Neural cell (in vitro differentiated cells): ENCODE measurements around the gene ANGPTL7. TPM values are rescaled to one million over a fixed set of nuclear protein-coding genes. Genes with fewer than 3 reads are reported as not detected.
"Not testable (repeated sequence)": the region's sequence is repeated elsewhere in the genome, so short reads cannot be mapped to it uniquely, and the experiment has no call there.

Experiments used
- H2AFZ ChIP-seq: fragments of 200-600, 300-800 bp; sonication (generic), shearing (Covaris generic); 2 replicates; pipeline ENCODE4 v1.6.0; 2014; ENCODE audit warnings: low read depth, mild to moderate bottlenecking, antibody characterized with exemption, low read length, moderate library complexity
- H3F3A ChIP-seq: fragments of 200-600 bp; shearing (Covaris generic); 2 replicates; pipeline ENCODE4 v1.6.1; 2016; ENCODE audit warnings: mild to moderate bottlenecking, moderate library complexity, mixed read lengths, antibody characterized with exemption, low read length; ENCODE audit not compliant: insufficient read depth, poor library complexity, severe bottlenecking
- H3K27ac ChIP-seq: fragments of 200-600, 300-800 bp; sonication (generic), shearing (Covaris generic); 2 replicates; pipeline ENCODE4 v1.5.1; 2014; ENCODE audit warnings: mild to moderate bottlenecking, low read length, moderate library complexity
- H3K27me3 ChIP-seq: fragments of 300-800, 200-600 bp; sonication (generic), shearing (Covaris generic); 2 replicates; pipeline ENCODE4 v1.6.0; 2014; ENCODE audit warnings: mild to moderate bottlenecking, low read depth, low read length, moderate library complexity; ENCODE audit not compliant: insufficient read depth
- H3K36me3 ChIP-seq: fragments of 300-800, 200-600 bp; sonication (generic), shearing (Covaris generic); 2 replicates; pipeline ENCODE4 v1.5.1; 2014; ENCODE audit warnings: mild to moderate bottlenecking, antibody characterized with exemption, low read length, moderate library complexity; ENCODE audit not compliant: insufficient read depth
- H3K4me2 ChIP-seq: fragments of 300-800, 200-600 bp; sonication (generic), shearing (Covaris generic); 2 replicates; pipeline ENCODE4 v1.6.0; 2014; ENCODE audit warnings: mild to moderate bottlenecking, low read length
- H3K4me3 ChIP-seq: fragments of 300-800, 200-600 bp; sonication (generic), shearing (Covaris generic); 2 replicates; pipeline ENCODE4 v1.5.1; 2014; ENCODE audit warnings: mild to moderate bottlenecking, low read length, moderate library complexity
- H3K79me2 ChIP-seq: fragments of 200-600 bp; shearing (Covaris generic); replicated peaks from 2 replicates; pipeline ENCODE4 v1.6.0; 2014; ENCODE audit warnings: mild to moderate bottlenecking, low read length, moderate library complexity; ENCODE audit not compliant: insufficient read depth
- H3K9ac ChIP-seq: fragments of 300-800, 200-600 bp; sonication (generic), shearing (Covaris generic); 2 replicates; pipeline ENCODE4 v1.6.1; 2016; ENCODE audit warnings: mild to moderate bottlenecking, low read length, mixed read lengths
- H3K9me2 ChIP-seq: fragments of 200-600 bp; shearing (Covaris generic); 2 replicates; pipeline ENCODE4 v1.6.1; 2016; ENCODE audit warnings: mild to moderate bottlenecking, low read length, mixed read lengths; ENCODE audit not compliant: insufficient read depth
- H3K9me3 ChIP-seq: fragments of 200-600, 300-800 bp; sonication (generic), shearing (Covaris generic); 2 replicates; pipeline ENCODE4 v1.6.1; 2016; ENCODE audit warnings: mild to moderate bottlenecking, mixed run types, low read length, moderate library complexity, mixed read lengths
- H4K20me1 ChIP-seq: fragments of 200-600 bp; shearing (Covaris generic); 2 replicates; pipeline ENCODE4 v1.6.1; 2016; ENCODE audit warnings: mild to moderate bottlenecking, mixed run types; ENCODE audit not compliant: insufficient read depth
- EP300 ChIP-seq: fragments of 450-650 bp; conservative IDR thresholded peaks from 2 replicates; pipeline ENCODE4 v1.6.1; 2014; ENCODE audit warnings: antibody characterized with exemption, mild to moderate bottlenecking, moderate library complexity; ENCODE audit not compliant: poor library complexity, severe bottlenecking
- EZH2 ChIP-seq: fragments of 200-600, 300-800 bp; shearing (Covaris generic), sonication (generic); IDR thresholded peaks from 2 replicates; pipeline ENCODE4 v1.6.1; 2014; ENCODE audit warnings: antibody characterized with exemption, low read length, borderline replicate concordance, mild to moderate bottlenecking; ENCODE audit not compliant: insufficient read depth, poor library complexity, severe bottlenecking
- MXI1 ChIP-seq: fragments of 450-650 bp; conservative IDR thresholded peaks from 2 replicates; pipeline ENCODE4 v1.6.1; 2014; ENCODE audit warnings: antibody characterized with exemption, mild to moderate bottlenecking; ENCODE audit not compliant: poor library complexity, severe bottlenecking
- POLR2AphosphoS5 ChIP-seq: IDR thresholded peaks from 2 replicates; pipeline ENCODE4 v1.6.1; 2012
- RAD21 ChIP-seq: fragments of 450-650 bp; conservative IDR thresholded peaks from 2 replicates; pipeline ENCODE4 v1.6.1; 2014; ENCODE audit warnings: antibody characterized with exemption, mild to moderate bottlenecking, moderate library complexity
- SMC3 ChIP-seq: fragments of 450-650 bp; conservative IDR thresholded peaks from 2 replicates; pipeline ENCODE4 v1.6.1; 2014; ENCODE audit warnings: antibody characterized with exemption, mild to moderate bottlenecking, moderate library complexity; ENCODE audit not compliant: poor library complexity
- TAF1 ChIP-seq: IDR thresholded peaks from 2 replicates; pipeline ENCODE4 v1.6.1; 2012; ENCODE audit warnings: low read depth
- polyA plus RNA-seq: library from polyadenylated mRNA; depleted of rRNA; stranded (reverse); fragments of >200 nt; gene quantifications from 2 replicates; pipeline ENCODE4 v1.2.3, GENCODE V29; 2014
- TF ChIP-seq, protein P1 (sequence below): fragments of 450-650 bp; IDR thresholded peaks from 2 replicates; pipeline ENCODE4 v1.5.1; 2014; ENCODE audit warnings: antibody characterized with exemption, mild to moderate bottlenecking, moderate library complexity; ENCODE audit not compliant: poor library complexity, severe bottlenecking
- TF ChIP-seq, protein P2 (sequence below): IDR thresholded peaks from 2 replicates; pipeline ENCODE4 v1.6.1; 2012; ENCODE audit warnings: borderline replicate concordance

ANGPTL7 gene
- polyA plus RNA-seq, 1 donor from 2014 or later, result not detected

DNA sequence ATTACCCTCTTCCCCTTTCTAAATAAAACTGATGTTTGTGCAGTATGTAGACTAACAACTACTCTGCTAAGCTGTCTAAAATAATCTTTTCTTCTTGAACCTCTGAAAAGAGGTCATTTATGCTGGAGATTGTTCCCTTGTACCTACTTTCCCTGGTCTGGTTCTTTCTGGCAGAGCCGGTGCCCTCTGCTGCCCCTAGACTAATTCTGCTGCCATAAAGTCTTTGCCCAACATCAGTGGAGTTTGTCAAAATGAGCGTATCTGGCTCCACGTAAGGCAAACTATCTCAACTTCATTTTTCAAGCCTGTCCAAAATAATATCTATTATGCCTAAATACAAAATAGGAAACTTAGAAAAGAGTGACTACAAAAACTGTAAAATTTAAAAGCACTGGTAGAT is 30.9 kb upstream of the ANGPTL7 start:
- no peak overlapping the region for H3K27ac ChIP-seq
- no peak overlapping the region for H3K4me2 ChIP-seq
- no peaks in the 10 kb centered on the region for H3K9me2 ChIP-seq
- no peaks in the 10 kb centered on the region for H3K36me3 ChIP-seq
- no peaks in the 10 kb centered on the region for H4K20me1 ChIP-seq
- H3K4me3 ChIP-seq, result no peak overlapping the region
- no peaks in the 10 kb centered on the region for H3K27me3 ChIP-seq
- no peaks in the 10 kb centered on the region for H3K9me3 ChIP-seq
- no peak overlapping the region for H2AFZ ChIP-seq
- H3K9ac ChIP-seq, result no peak overlapping the region
- H3K79me2 ChIP-seq, result no peaks in the 10 kb centered on the region
- H3F3A ChIP-seq, result no peaks in the 10 kb centered on the region
- TF ChIP-seq SMC3 (no peak), TAF1 (no peak), EP300 (no peak), MXI1 (no peak), RAD21 (no peak), POLR2AphosphoS5 (no peak), EZH2 (no peak)
- TF ChIP-seq, protein P1, sequence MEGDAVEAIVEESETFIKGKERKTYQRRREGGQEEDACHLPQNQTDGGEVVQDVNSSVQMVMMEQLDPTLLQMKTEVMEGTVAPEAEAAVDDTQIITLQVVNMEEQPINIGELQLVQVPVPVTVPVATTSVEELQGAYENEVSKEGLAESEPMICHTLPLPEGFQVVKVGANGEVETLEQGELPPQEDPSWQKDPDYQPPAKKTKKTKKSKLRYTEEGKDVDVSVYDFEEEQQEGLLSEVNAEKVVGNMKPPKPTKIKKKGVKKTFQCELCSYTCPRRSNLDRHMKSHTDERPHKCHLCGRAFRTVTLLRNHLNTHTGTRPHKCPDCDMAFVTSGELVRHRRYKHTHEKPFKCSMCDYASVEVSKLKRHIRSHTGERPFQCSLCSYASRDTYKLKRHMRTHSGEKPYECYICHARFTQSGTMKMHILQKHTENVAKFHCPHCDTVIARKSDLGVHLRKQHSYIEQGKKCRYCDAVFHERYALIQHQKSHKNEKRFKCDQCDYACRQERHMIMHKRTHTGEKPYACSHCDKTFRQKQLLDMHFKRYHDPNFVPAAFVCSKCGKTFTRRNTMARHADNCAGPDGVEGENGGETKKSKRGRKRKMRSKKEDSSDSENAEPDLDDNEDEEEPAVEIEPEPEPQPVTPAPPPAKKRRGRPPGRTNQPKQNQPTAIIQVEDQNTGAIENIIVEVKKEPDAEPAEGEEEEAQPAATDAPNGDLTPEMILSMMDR, result no peak
- TF ChIP-seq, protein P2, sequence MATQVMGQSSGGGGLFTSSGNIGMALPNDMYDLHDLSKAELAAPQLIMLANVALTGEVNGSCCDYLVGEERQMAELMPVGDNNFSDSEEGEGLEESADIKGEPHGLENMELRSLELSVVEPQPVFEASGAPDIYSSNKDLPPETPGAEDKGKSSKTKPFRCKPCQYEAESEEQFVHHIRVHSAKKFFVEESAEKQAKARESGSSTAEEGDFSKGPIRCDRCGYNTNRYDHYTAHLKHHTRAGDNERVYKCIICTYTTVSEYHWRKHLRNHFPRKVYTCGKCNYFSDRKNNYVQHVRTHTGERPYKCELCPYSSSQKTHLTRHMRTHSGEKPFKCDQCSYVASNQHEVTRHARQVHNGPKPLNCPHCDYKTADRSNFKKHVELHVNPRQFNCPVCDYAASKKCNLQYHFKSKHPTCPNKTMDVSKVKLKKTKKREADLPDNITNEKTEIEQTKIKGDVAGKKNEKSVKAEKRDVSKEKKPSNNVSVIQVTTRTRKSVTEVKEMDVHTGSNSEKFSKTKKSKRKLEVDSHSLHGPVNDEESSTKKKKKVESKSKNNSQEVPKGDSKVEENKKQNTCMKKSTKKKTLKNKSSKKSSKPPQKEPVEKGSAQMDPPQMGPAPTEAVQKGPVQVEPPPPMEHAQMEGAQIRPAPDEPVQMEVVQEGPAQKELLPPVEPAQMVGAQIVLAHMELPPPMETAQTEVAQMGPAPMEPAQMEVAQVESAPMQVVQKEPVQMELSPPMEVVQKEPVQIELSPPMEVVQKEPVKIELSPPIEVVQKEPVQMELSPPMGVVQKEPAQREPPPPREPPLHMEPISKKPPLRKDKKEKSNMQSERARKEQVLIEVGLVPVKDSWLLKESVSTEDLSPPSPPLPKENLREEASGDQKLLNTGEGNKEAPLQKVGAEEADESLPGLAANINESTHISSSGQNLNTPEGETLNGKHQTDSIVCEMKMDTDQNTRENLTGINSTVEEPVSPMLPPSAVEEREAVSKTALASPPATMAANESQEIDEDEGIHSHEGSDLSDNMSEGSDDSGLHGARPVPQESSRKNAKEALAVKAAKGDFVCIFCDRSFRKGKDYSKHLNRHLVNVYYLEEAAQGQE, result no peak

DNA sequence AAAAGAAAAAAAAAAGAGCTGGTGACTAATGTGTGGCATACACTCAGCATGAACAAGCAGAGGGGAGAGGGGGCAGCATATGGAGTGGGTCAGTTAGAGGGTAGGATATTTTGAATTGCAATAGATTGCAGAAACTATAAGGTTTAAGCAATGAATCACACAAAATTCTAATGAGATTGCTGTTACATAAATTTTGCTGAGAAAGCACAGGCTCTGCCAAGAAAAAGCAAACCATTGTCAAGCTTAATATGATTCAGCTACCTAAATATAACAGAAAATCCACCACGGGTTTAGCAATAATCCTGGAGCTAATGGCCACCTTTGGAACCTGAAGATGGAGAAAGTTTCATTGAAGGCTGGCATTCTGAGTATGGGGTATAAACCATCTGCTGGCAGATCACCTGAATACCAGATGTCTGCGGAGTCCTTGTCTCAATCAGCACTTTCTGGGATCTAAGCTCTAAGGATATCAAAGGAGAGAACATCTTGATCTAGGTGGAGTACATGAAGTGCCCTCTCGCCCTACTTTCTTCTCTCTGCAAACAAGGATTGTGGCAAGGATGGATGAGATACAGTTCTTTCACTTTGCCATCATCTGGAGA is 30.3 kb upstream of the ANGPTL7 start:
- Histone ChIP-seq H3K27ac (no peak overlapping the region), H3K79me2 (no peaks in the 10 kb centered on the region), H3K36me3 (no peaks in the 10 kb centered on the region), H3K9me2 (no peaks in the 10 kb centered on the region), H3K9ac (no peak overlapping the region), H3K4me3 (no peak overlapping the region), H2AFZ (no peak overlapping the region), H3F3A (no peaks in the 10 kb centered on the region), H3K9me3 (no peaks in the 10 kb centered on the region), H3K27me3 (no peaks in the 10 kb centered on the region), H3K4me2 (no peak overlapping the region), H4K20me1 (no peaks in the 10 kb centered on the region)
- TF ChIP-seq SMC3 (no peak), EZH2 (no peak), RAD21 (no peak), TAF1 (no peak), POLR2AphosphoS5 (no peak), EP300 (no peak), MXI1 (no peak)
- TF ChIP-seq, protein P2, result no peak
- TF ChIP-seq, protein P1, result no peak

DNA sequence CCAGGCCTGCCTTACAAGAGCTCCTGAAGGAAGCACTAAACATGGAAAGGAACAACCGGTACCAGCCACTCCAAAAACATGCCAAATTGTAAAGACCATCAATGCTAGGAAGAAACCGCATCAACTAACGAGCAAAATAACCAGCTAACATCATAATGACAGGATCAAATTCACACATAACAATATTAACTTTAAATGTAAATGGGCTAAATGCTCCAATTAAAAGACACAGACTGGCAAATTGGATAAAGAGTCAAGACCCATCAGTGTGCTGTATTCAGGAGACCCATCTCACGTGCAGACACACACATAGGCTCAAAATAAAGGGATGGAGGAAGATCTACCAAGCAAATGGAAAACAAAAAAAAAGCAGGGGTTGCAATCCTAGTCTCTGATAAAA is 26.4 kb upstream of the ANGPTL7 start:
- not testable (repeated sequence) for H3K9me2 ChIP-seq, H3K9ac ChIP-seq, H3F3A ChIP-seq, H3K27ac ChIP-seq, H3K27me3 ChIP-seq, H3K79me2 ChIP-seq, H2AFZ ChIP-seq, H3K4me2 ChIP-seq, H3K4me3 ChIP-seq, H3K9me3 ChIP-seq, H4K20me1 ChIP-seq, H3K36me3 ChIP-seq
